A549 (cell line): ENCODE data around the gene FAR2. TPM values are rescaled to one million over a fixed set of nuclear protein-coding genes. Genes with fewer than 3 reads are reported as not detected.

Experiments
- ATAC-seq, 2 experiments: fragments of 200-7000 bp in 1 of 2; fragments of >200 bp in 1 of 2; cut with Nextera tagmentation in 1 of 2; cut with Tn5 transposase in 1 of 2; 3 replicates each; pipeline versions ENCODE4 v1.8.0 to v1.9.1; 2018 to 2020; ENCODE audit warnings: mild to moderate bottlenecking in 1 of 2, moderate library complexity in 1 of 2
- CTCF ChIA-PET: fragments of 300-600 bp; sonication (Branson Sonifier 250); formaldehyde crosslinking; extraction: SDS; loops from one replicate; lab custom pipeline; 2021; ENCODE audit warnings: antibody characterized with exemption, inconsistent platforms; lab: Yijun Ruan, JAX
- POLR2A ChIA-PET: fragments of 350-600 bp; formaldehyde crosslinking; extraction: SDS; loops from one replicate; lab custom pipeline; 2021; ENCODE audit warnings: antibody characterized with exemption, inconsistent platforms; lab: Yijun Ruan, JAX
- DNase-seq, 2 experiments: peaks; one replicate each; pipeline versions ENCODE4 v3.0.0 to v3.0.0-alpha.2; 2011 to 2016; ENCODE audit warnings: low read depth in 1 of 2, low spot score in 1 of 2
- FAIRE-seq: peaks from 2 replicates; lab custom pipeline; 2011; peaks lifted over from hg19 to GRCh38; lab: Jason Lieb, UNC
- H3K27ac ChIP-seq, 2 experiments: fragments of >200 bp; sonication (Bioruptor Twin); formaldehyde crosslinking; 3 replicates each; pipeline ENCODE4 v1.5.1; 2016 to 2017
- H3K4me1 ChIP-seq: fragments of >200 bp; sonication (Bioruptor Twin); formaldehyde crosslinking; 3 replicates; pipeline ENCODE4 v1.6.1; 2016
- H3K4me2 ChIP-seq: fragments of >200 bp; sonication (Bioruptor Twin); formaldehyde crosslinking; 3 replicates; pipeline ENCODE4 v1.6.1; 2016
- H3K4me3 ChIP-seq: fragments of >200 bp; sonication (Bioruptor Twin); formaldehyde crosslinking; 3 replicates; pipeline ENCODE4 v1.5.1; 2016
- H3K9me3 ChIP-seq: fragments of >200 bp; sonication (Bioruptor Twin); formaldehyde crosslinking; 3 replicates; pipeline ENCODE4 v1.6.1; 2016
- BHLHE40 ChIP-seq: IDR thresholded peaks from 2 replicates; pipeline ENCODE4 v1.6.1; 2012; ENCODE audit warnings: low read depth, low read length, inconsistent platforms
- CBX8 ChIP-seq: fragments of 200-600 bp; sonication (generic); IDR thresholded peaks from 2 replicates; pipeline ENCODE4 v1.6.1; 2016
- CHD2 ChIP-seq: fragments of 150-350 bp; IDR thresholded peaks from 2 replicates; pipeline ENCODE4 v1.6.1; 2014; ENCODE audit warnings: low read length; ENCODE audit not compliant: partially characterized antibody
- CHD4 ChIP-seq: fragments of 200-600 bp; sonication (generic); IDR thresholded peaks from 2 replicates; pipeline ENCODE4 v1.6.1; 2016; ENCODE audit warnings: antibody characterized with exemption, mild to moderate bottlenecking, borderline replicate concordance
- EHF ChIP-seq: fragments of 250-450 bp; sonication (Bioruptor Pico); IDR thresholded peaks from 2 replicates; pipeline ENCODE4 v1.5.0; 2020; ENCODE audit warnings: mild to moderate bottlenecking
- ELK1 ChIP-seq: fragments of 150-350 bp; IDR thresholded peaks from 2 replicates; pipeline ENCODE4 v1.6.1; 2014; ENCODE audit warnings: low read depth, mild to moderate bottlenecking, low read length
- FOSB ChIP-seq: fragments of 250-450 bp; sonication (Bioruptor Pico); IDR thresholded peaks from 2 replicates; pipeline ENCODE4 v1.5.0; 2020; ENCODE audit warnings: mild to moderate bottlenecking, moderate library complexity
- FOSL2 ChIP-seq, 2 experiments: fragments of 450-650 bp in 1 of 2; fragments of >200 bp in 1 of 2; sonication (Bioruptor Twin) in 1 of 2; formaldehyde crosslinking; IDR thresholded peaks; 2 replicates each; pipeline versions ENCODE4 v1.5.0 to v1.6.1; 2016 to 2020; ENCODE audit warnings: mild to moderate bottlenecking in 1 of 2, moderate library complexity in 1 of 2
- FOXS1 ChIP-seq: fragments of 250-450 bp; sonication (Bioruptor Pico); IDR thresholded peaks from 2 replicates; pipeline ENCODE4 v1.5.0; 2020; ENCODE audit warnings: mild to moderate bottlenecking, moderate library complexity
- GATA3 ChIP-seq: IDR thresholded peaks from 2 replicates; pipeline ENCODE4 v1.6.1; 2012; ENCODE audit warnings: borderline replicate concordance
- HMGXB4 ChIP-seq: fragments of 250-450 bp; sonication (Bioruptor Pico); IDR thresholded peaks from 2 replicates; pipeline ENCODE4 v1.5.0; 2021; ENCODE audit warnings: mild to moderate bottlenecking, moderate library complexity, borderline replicate concordance
- HOXB5 ChIP-seq: fragments of 250-450 bp; sonication (Bioruptor Pico); IDR thresholded peaks from 2 replicates; pipeline ENCODE4 v1.5.0; 2020; ENCODE audit warnings: mild to moderate bottlenecking, moderate library complexity
- KDM5A ChIP-seq: fragments of 200-600 bp; sonication (generic); IDR thresholded peaks from 2 replicates; pipeline ENCODE4 v1.6.1; 2016; ENCODE audit warnings: antibody characterized with exemption, mild to moderate bottlenecking
- MAFK ChIP-seq: fragments of 450-650 bp; IDR thresholded peaks from 2 replicates; pipeline ENCODE4 v1.6.1; 2014; ENCODE audit not compliant: partially characterized antibody
- MAZ ChIP-seq: fragments of 150-350 bp; IDR thresholded peaks from 2 replicates; pipeline ENCODE4 v1.6.1; 2014; ENCODE audit warnings: antibody characterized with exemption, low read depth, low read length, borderline replicate concordance
- MYC ChIP-seq: IDR thresholded peaks from 2 replicates; pipeline ENCODE4 v1.6.1; 2012; ENCODE audit warnings: mild to moderate bottlenecking, inconsistent platforms, low read length, improper control_type of control experiment, borderline replicate concordance
- NFE2L2 ChIP-seq: fragments of 150-350 bp; conservative IDR thresholded peaks from 2 replicates; pipeline ENCODE4 v1.6.1; 2014; ENCODE audit warnings: low read length
- NPAS2 ChIP-seq: fragments of 250-450 bp; sonication (Bioruptor Pico); IDR thresholded peaks from 2 replicates; pipeline ENCODE4 v1.8.0; 2022; ENCODE audit warnings: mild to moderate bottlenecking, moderate library complexity, borderline replicate concordance
- PHF8 ChIP-seq: fragments of 200-600 bp; sonication (generic); IDR thresholded peaks from 2 replicates; pipeline ENCODE4 v1.6.1; 2016; ENCODE audit warnings: low read depth, mild to moderate bottlenecking, antibody characterized with exemption, moderate library complexity, borderline replicate concordance
- POLR2A ChIP-seq: IDR thresholded peaks from 2 replicates; pipeline ENCODE4 v1.6.1; 2012; ENCODE audit warnings: mild to moderate bottlenecking, low read length
- RAD21 ChIP-seq, 2 experiments: fragments of >200 bp in 1 of 2; sonication (Bioruptor Twin) in 1 of 2; formaldehyde crosslinking in 1 of 2; IDR thresholded peaks in 1 of 2; conservative IDR thresholded peaks in 1 of 2; 2 replicates in 1 of 2; 3 replicates in 1 of 2; pipeline ENCODE4 v1.6.1; 2012 to 2018; ENCODE audit warnings: inconsistent platforms in 1 of 2
- RCOR1 ChIP-seq: fragments of 150-350 bp; IDR thresholded peaks from 2 replicates; pipeline ENCODE4 v1.6.1; 2014; ENCODE audit warnings: antibody characterized with exemption, low read length, low read depth
- RNF2 ChIP-seq: fragments of 200-600 bp; sonication (generic); IDR thresholded peaks from 2 replicates; pipeline ENCODE4 v1.6.1; 2016; ENCODE audit warnings: low read depth, mild to moderate bottlenecking, antibody characterized with exemption, moderate library complexity, borderline replicate concordance
- SREBF2 ChIP-seq: fragments of 450-650 bp; IDR thresholded peaks from 2 replicates; pipeline ENCODE4 v1.6.1; 2014; ENCODE audit warnings: mild to moderate bottlenecking, moderate library complexity
- ZNF302 ChIP-seq: fragments of 250-450 bp; sonication (Bioruptor Pico); IDR thresholded peaks from 2 replicates; pipeline ENCODE4 v1.9.0; 2021; ENCODE audit warnings: inconsistent platforms, mild to moderate bottlenecking, moderate library complexity
- ZSCAN20 ChIP-seq: fragments of 250-450 bp; sonication (Bioruptor Pico); IDR thresholded peaks from 2 replicates; pipeline ENCODE4 v1.8.0; 2022; ENCODE audit warnings: mild to moderate bottlenecking, moderate library complexity
- WGBS: methylation state at CpG from one replicate; pipeline ENCODE4 v1.1.6; 2017; ENCODE audit errors: missing lambda C conversion rate; 5-methylcytosine and 5-hydroxymethylcytosine counted together
- polyA minus RNA-seq: library from RNA; depleted of rRNA, polyadenylated mRNA; stranded (reverse); fragments of >200 nt; gene quantifications from 2 replicates; pipeline ENCODE4 v1.2.3, GENCODE V29; 2011; rRNA and poly(A)+ RNA removed
- polyA plus RNA-seq, 4 experiments: library from polyadenylated mRNA; depleted of rRNA in 3 of 4; stranded (reverse); fragments of >200 nt; fragmentation: RNase III in 1 of 4; extraction: RNeasy Plus Mini Kit Qiagen cat#74134 plus additional on column Dnase treatment in 1 of 4; gene quantifications; 2 replicates in 3 of 4; 3 replicates in 1 of 4; pipeline ENCODE4 v1.2.3, GENCODE V29; 2011 to 2017

FAR2 gene
- polyA plus RNA-seq (2011; rRNA removed) (0.06 and 0.11 TPM in 2 replicates), polyA plus RNA-seq (2017; fragmentation: RNase III; extraction: RNeasy Plus Mini Kit Qiagen cat#74134 plus additional on column Dnase treatment) (not detected in 3 replicates), polyA minus RNA-seq (not detected in 2 replicates)
- polyA plus RNA-seq (2012; cell fraction: cytosol; rRNA removed) = not detected in 2 replicates
- polyA plus RNA-seq (2012; cell fraction: nucleus; rRNA removed) = not detected in 2 replicates

- no peaks in the 10 kb centered on the region for H3K9me3 ChIP-seq
- FAIRE-seq = no peak
- H3K4me2 ChIP-seq = peak within 1 kb of the TSS; percentile 95
- peak; percentile 69 to 81; a peak in 5 of 6 replicates for ATAC-seq
- H3K27ac ChIP-seq = peak within 1 kb of the TSS in 1 of 2 experiments; percentile 40; a peak in 3 of 6 replicates
- peak within 1 kb of the TSS; percentile 53 for H3K4me3 ChIP-seq
- DNase-seq = peak; percentile 3 to 16
- ChIA-PET CTCF (no interaction called here), POLR2A (no interaction called here)
- no peak for TF ChIP-seq FOSB (CRISPR knock-in tag)
- peak; percentile 97 for TF ChIP-seq CBX8
- TF ChIP-seq RNF2 = peak; percentile 96
- TF ChIP-seq NPAS2 = no peak
- no peak for TF ChIP-seq HMGXB4 (CRISPR knock-in tag)
- TF ChIP-seq MAFK = no peak
- TF ChIP-seq ELK1 = no peak
- TF ChIP-seq ZNF302 (CRISPR knock-in tag) = no peak
- TF ChIP-seq, all 56 proteins: peak for 2
- WGBS = 42% methylated on average over 25 of the region's 66 CpGs
- H3K4me1 ChIP-seq = peaks cover 6% of the 10 kb centered on the region; the same call in 2 of the 3 replicates
Measured at GRCh38 chr12:29148911-29149690, at the start of gene FAR2. FAR2 (plus strand) TSS chr12:29149278; CDS start chr12:29270450, 121,172 bp downstream.

GRCh38 chr12:29102741-29103140 is 46.3 kb upstream of the FAR2 start:
- Histone ChIP-seq H3K9me3 (no peaks in the 10 kb centered on the region), H3K27ac (no peak overlapping the region), H3K4me2 (no peak overlapping the region), H3K4me1 (no peaks in the 10 kb centered on the region), H3K4me3 (no peak overlapping the region)
- WGBS = 3% methylated on average over 2 of the region's 2 CpGs
- POLR2A ChIA-PET = no interaction called here
- ATAC-seq (no peak), DNase-seq (no peak), FAIRE-seq (no peak)
- CTCF ChIA-PET = no interaction called here
- TF ChIP-seq BHLHE40 = no peak
- no peak for TF ChIP-seq PHF8
- no peak for TF ChIP-seq CHD2
- TF ChIP-seq ZSCAN20 (CRISPR knock-in tag) = no peak
- no peak for TF ChIP-seq NFE2L2
- no peak for TF ChIP-seq FOSL2 (IDR thresholded peaks at IDR 0.05)
- no peak for TF ChIP-seq FOSL2 (CRISPR knock-in tag; IDR thresholded peaks at IDR 0.05)
- no peak for TF ChIP-seq RAD21 (conservative IDR thresholded peaks at IDR 0.05 in 1 of 2, IDR thresholded peaks at IDR 0.05 in 1 of 2)
- no peak for TF ChIP-seq CHD4
- no peak for TF ChIP-seq HOXB5 (CRISPR knock-in tag)
- TF ChIP-seq FOXS1 (CRISPR knock-in tag) = no peak
- TF ChIP-seq KDM5A = no peak
- TF ChIP-seq POLR2A = no peak
- no peak for TF ChIP-seq SREBF2
- TF ChIP-seq RNF2 = no peak
- no peak for TF ChIP-seq HMGXB4 (CRISPR knock-in tag)
- no peak for TF ChIP-seq MYC
- TF ChIP-seq EHF (CRISPR knock-in tag) = no peak
- no peak for TF ChIP-seq GATA3
- TF ChIP-seq MAZ = no peak
- TF ChIP-seq RCOR1 = no peak
